Measurements from ENCODE around the gene USP10.

GRCh38 chr16:84712138-84712671 lies 12.4 kb downstream of the USP10 start:
- TF ChIP-seq GATA3 (IDR thresholded peaks at IDR 0.05; ENCODE audit: low read depth, low read length) (no peak), GATA2 (IDR thresholded peaks at IDR 0.05; ENCODE audit: low read depth, low read length) (no peak)
